ENCODE measurements around the gene AGTR1. TPM values are rescaled to one million over a fixed set of nuclear protein-coding genes. Genes with fewer than 3 reads are reported as not detected.
"Not testable (repeated sequence)": the region's sequence is repeated elsewhere in the genome, so short reads cannot be mapped to it uniquely, and the experiment has no call there.

AGTR1 gene
- total and polyA plus RNA-seq, 8 donors = 0.56 to 2.6 (median 0.82) TPM

DNA sequence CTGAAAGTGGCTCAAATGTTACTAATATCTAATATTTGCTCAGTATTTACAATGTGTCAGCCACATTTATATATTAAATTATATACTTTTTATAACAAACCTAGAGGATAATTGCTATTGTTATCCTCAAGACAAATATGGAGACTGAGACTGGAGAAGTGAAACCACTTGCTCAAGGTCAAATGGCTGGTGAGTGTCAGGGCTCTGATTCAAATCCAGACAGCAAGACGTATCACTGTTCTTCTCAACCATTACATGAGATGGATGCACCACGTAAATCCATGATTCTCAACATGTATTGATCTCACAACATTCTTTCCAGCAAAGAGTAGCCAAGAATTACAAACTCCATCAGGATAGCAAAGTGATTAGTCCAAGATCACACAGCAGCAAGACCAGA lies 76.1 kb downstream of the AGTR1 start:
- TF ChIP-seq CTCF (IDR thresholded peaks at IDR 0.05) = no peak
- ATAC-seq = no peak
- no peak for FAIRE-seq
- no peaks in the 10 kb centered on the region for H3K36me3 ChIP-seq
- no peaks in the 10 kb centered on the region for H3K4me1 ChIP-seq
- no peaks in the 10 kb centered on the region for H3K27me3 ChIP-seq
- intact Hi-C loops (cut with DNase I) = no loop called here
- H3K4me3 ChIP-seq = no peak overlapping the region
- 53 to 56% methylated on average over 2 of the region's 2 CpGs for WGBS, 2 donors
- H3K9me3 ChIP-seq = no peaks in the 10 kb centered on the region
- DNase-seq = no peak
- H3K27ac ChIP-seq = no peak overlapping the region

DNA sequence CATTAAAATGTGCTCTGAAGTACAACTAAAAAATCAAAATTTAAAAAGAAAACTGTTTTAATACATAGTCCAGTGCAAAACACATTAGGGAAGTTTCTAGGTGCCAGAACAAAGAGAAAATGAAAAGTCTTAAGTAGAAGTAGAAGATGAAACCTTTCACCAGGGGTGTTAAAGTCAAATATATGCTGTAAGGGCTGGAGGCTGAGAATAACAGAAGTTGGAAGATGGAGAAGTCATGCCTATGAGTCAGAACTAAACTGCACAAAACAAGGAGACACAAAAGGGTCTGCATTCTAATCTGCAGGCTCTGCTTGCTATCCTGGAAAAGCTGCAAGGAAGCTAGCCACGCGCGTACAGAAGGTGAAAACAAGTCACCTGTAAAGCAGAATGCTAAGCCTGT lies 81.2 kb downstream of the AGTR1 start:
- WGBS, 2 donors = 81 to 99% methylated on average over 3 of the region's 3 CpGs
- Histone ChIP-seq H3K27ac (no peak overlapping the region), H3K36me3 (no peaks in the 10 kb centered on the region), H3K9me3 (no peaks in the 10 kb centered on the region), H3K4me1 (peaks cover 0 to 3% (median 0%) of the 10 kb centered on the region in 3 donors), H3K27me3 (no peaks in the 10 kb centered on the region), H3K4me3 (no peak overlapping the region)
- intact Hi-C loops (cut with DNase I) = no loop called here
- TF ChIP-seq CTCF (IDR thresholded peaks at IDR 0.05) = no peak
- DNase-seq (no peak), FAIRE-seq (no peak), ATAC-seq (no peak)

- H3K27me3 ChIP-seq; intact Hi-C loops (cut with DNase I); H3K27ac ChIP-seq; FAIRE-seq; DNase-seq; H3K4me1 ChIP-seq; H3K36me3 ChIP-seq; H3K9me3 ChIP-seq; H3K4me3 ChIP-seq; ATAC-seq: not testable (repeated sequence)
- WGBS, 2 donors = 85 to 94% methylated on average over 6 of the region's 6 CpGs
These were observed 87.3 kb downstream of the AGTR1 start for GRCh38 chr3:148785026-148785425.

GRCh38 chr3:148786159-148786558 lies 88.5 kb downstream of the AGTR1 start:
- H3K4me1 ChIP-seq; H3K27me3 ChIP-seq; ATAC-seq; H3K27ac ChIP-seq; FAIRE-seq; H3K36me3 ChIP-seq; H3K4me3 ChIP-seq; intact Hi-C loops (cut with DNase I); H3K9me3 ChIP-seq: not testable (repeated sequence)
- DNase-seq = peak in 2 of 6 donors; percentile 11 to 29
- WGBS, 2 donors = 91 to 97% methylated on average over 9 of the region's 9 CpGs

DNA sequence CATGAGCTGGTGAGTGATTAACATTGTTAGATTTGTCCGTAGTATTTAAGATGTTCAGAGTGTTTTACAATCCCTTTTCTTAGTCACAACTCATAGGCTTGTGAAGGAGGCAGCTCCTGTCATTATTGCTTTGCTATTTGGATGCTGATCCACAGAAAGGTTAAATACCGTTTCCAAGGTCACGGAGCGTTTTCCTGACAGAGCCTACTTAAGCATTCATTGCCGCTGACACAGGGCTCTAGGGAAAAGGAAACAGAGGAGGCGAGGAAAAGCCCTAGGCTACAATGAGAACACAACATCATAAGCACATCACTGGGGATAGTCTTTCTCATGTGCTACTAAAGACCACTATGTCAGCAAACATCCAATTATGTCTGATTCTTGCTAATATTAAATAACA lies 91.4 kb downstream of the AGTR1 start:
- intact Hi-C loops (cut with DNase I) = no loop called here
- 48 to 49% methylated on average over 6 of the region's 6 CpGs for WGBS, 2 donors
- no peak for FAIRE-seq

More for the DNA sequence above, 91.4 kb downstream of the AGTR1 start:
- Histone ChIP-seq H3K27me3 (no peaks in the 10 kb centered on the region), H3K9me3 (no peaks in the 10 kb centered on the region), H3K4me3 (no peak overlapping the region), H3K36me3 (no peaks in the 10 kb centered on the region), H3K4me1 (peaks cover 0 to 10% (median 6%) of the 10 kb centered on the region in 3 donors), H3K27ac (no peak overlapping the region)
- no peak for ATAC-seq
- no peak for DNase-seq
- no peak for TF ChIP-seq CTCF (IDR thresholded peaks at IDR 0.05)
